ENCODE measurements around the gene RHOJ. TPM values are rescaled to one million over a fixed set of nuclear protein-coding genes. Genes with fewer than 3 reads are reported as not detected.

Gene RHOJ
- total and polyA plus RNA-seq, 2 of the 8 experiments (the other 6 are each of a cell fraction or from before 2014, with no cell fraction given) = 0.11 TPM; not detected in 1

DNA sequence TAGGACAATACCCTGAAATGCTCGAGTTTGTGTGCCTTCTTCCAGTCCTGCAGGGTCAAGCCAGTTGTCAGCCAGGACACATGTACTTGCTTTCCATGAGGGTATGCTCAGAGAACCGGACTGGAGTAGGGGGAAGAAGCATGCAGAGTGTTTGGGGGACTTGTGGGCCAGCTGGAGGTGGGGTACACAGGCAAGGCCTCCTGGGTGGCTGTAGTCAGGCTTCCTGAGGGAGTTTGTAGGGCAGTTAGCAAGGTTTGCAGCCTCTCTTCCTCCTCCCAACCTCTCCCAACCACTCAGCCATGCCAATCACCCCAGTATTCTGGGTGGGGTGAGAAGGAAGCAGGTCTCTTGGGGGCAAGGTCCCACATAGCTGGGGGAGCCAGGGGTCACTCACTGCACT is 47.0 kb upstream of the RHOJ start:
- no peak overlapping the region for H2AFZ ChIP-seq (ENCODE audit: low read length)
- H3K27me3 ChIP-seq (replicated peaks in 1 of 4; ENCODE audit: control insufficient read depth in 3 of 4, extremely low read depth in 1 of 4, insufficient read depth in 3 of 4, low read length in 3 of 4) = no peaks in the 10 kb centered on the region
- no peak overlapping the region for H3K4ac ChIP-seq (replicated peaks; ENCODE audit: insufficient read length, low read depth, low read length)
- DNase-seq (ENCODE audit: low read depth in 1 of 2, low spot score in 2 of 2) = no peak
- H2BK12ac ChIP-seq (ENCODE audit: low read depth, low read length) = no peak overlapping the region
- no peak overlapping the region for H3K56ac ChIP-seq (replicated peaks; ENCODE audit: insufficient read length, low read depth, low read length)
- H3K36me3 ChIP-seq (ENCODE audit: control insufficient read depth in 2 of 4, insufficient read depth in 4 of 4, low read length in 3 of 4) = no peaks in the 10 kb centered on the region
- H3K27ac ChIP-seq (ENCODE audit: low read depth, low read length) = no peak overlapping the region
- no peaks in the 10 kb centered on the region for H3K79me2 ChIP-seq (ENCODE audit: control insufficient read depth in 1 of 2, insufficient read depth in 2 of 2, low read length in 2 of 2)
- no peaks in the 10 kb centered on the region for H3K23me2 ChIP-seq (ENCODE audit: low read depth, low read length)
- no peaks in the 10 kb centered on the region for H3K4me1 ChIP-seq (replicated peaks in 1 of 4; ENCODE audit: control insufficient read depth in 3 of 4, insufficient read depth in 4 of 4, low read length in 3 of 4)
- 73% methylated on average over 2 of the region's 2 CpGs; no CpG with 5 or more reads in 1 of the 2 experiments for WGBS, 2 experiments (ENCODE audit: extremely low coverage in 1 of 2, insufficient coverage in 1 of 2, insufficient read length in 1 of 2, insufficient replicate concordance in 2 of 2, low coverage in 1 of 2, low lambda C conversion rate in 2 of 2, missing lambda C conversion rate in 1 of 2)
- POLR2A ChIA-PET (ENCODE audit: partially characterized antibody) = no interaction called here
- no peak overlapping the region for H2BK20ac ChIP-seq (ENCODE audit: low read length)
- H3K14ac ChIP-seq (ENCODE audit: insufficient read length) = no peak overlapping the region
- no peaks in the 10 kb centered on the region for H3K9me3 ChIP-seq (ENCODE audit: insufficient read depth in 2 of 2, low read depth in 1 of 2, low read length in 1 of 2)
- no peak overlapping the region for H2BK15ac ChIP-seq (ENCODE audit: low read length)
- no peak overlapping the region for H3K4me3 ChIP-seq (ENCODE audit: extremely low read depth in 1 of 4, insufficient read depth in 2 of 4, low read depth in 3 of 4, low read length in 4 of 4)
- H2BK5ac ChIP-seq (ENCODE audit: low read depth, low read length) = no peak overlapping the region
- no peaks in the 10 kb centered on the region for H4K20me1 ChIP-seq (replicated peaks in 1 of 2; ENCODE audit: control insufficient read depth in 1 of 2, insufficient read depth in 2 of 2, low read length in 2 of 2)
- H4K5ac ChIP-seq (ENCODE audit: insufficient read length, low read depth, low read length) = no peak overlapping the region
- no peak for FAIRE-seq
- H3K4me2 ChIP-seq (ENCODE audit: insufficient read depth in 1 of 2, low read depth in 2 of 2, low read length in 2 of 2) = no peak overlapping the region
- TF ChIP-seq SAP30 (IDR thresholded peaks at IDR 0.05; ENCODE audit: insufficient read depth, insufficient replicate concordance, low read length) = no peak
- TF ChIP-seq POU5F1 (IDR thresholded peaks at IDR 0.05; ENCODE audit: low read depth, low read length) = no peak
- no peak overlapping the region for H2BK120ac ChIP-seq (replicated peaks; ENCODE audit: low read depth, low read length)
- H2AK5ac ChIP-seq (ENCODE audit: low read depth, low read length) = no peak overlapping the region
- no peaks in the 10 kb centered on the region for H3K79me1 ChIP-seq (ENCODE audit: low read depth, low read length)
- no peak overlapping the region for H3K9ac ChIP-seq (replicated peaks in 1 of 4; ENCODE audit: extremely low read depth in 1 of 4, low read depth in 3 of 4, low read length in 3 of 4)
- H4K8ac ChIP-seq (ENCODE audit: extremely low read depth, insufficient read depth, low read length) = no peak overlapping the region
- no peak overlapping the region for H4K91ac ChIP-seq (replicated peaks; ENCODE audit: insufficient read length, low read length)
- H3K18ac ChIP-seq (ENCODE audit: extremely low read depth, low read length) = no peak overlapping the region
- CTCF ChIA-PET (ENCODE audit: partially characterized antibody) = no interaction called here
- no peak overlapping the region for H3K23ac ChIP-seq (ENCODE audit: insufficient read length)

All from H1 (cell line).